Measurements from ENCODE around the gene BCOR.

Gene BCOR

GRCh38 chrX:40065296-40066046 lies 32.3 kb downstream of the BCOR start:
- no peak overlapping the region for H3K27ac ChIP-seq
- TF ChIP-seq CTCF (conservative IDR thresholded peaks at IDR 0.05), result no peak

GRCh38 chrX:40064055-40064597 lies 33.6 kb downstream of the BCOR start:
- TF ChIP-seq CTCF (conservative IDR thresholded peaks at IDR 0.05), result no peak
- H3K27ac ChIP-seq, result no peak overlapping the region

GRCh38 chrX:40063555-40063954 lies 34.2 kb downstream of the BCOR start:
- no peak for TF ChIP-seq CTCF (conservative IDR thresholded peaks at IDR 0.05)
- 0 out of 2 replicates have a peak overlapping the region, but pooled peaks have one; percentile 4 for H3K27ac ChIP-seq

GRCh38 chrX:40062525-40063155 lies 35.1 kb downstream of the BCOR start:
- no peak for TF ChIP-seq CTCF (conservative IDR thresholded peaks at IDR 0.05)

GRCh38 chrX:40061871-40062524 lies 35.8 kb downstream of the BCOR start:
- no peak for TF ChIP-seq CTCF (conservative IDR thresholded peaks at IDR 0.05)
- H3K27ac ChIP-seq, result no peak overlapping the region

More at GRCh38 chrX:40062525-40063155, 35.1 kb downstream of the BCOR start:
- H3K27ac ChIP-seq, result no peak overlapping the region

GRCh38 chrX:40061005-40061404 lies 36.8 kb downstream of the BCOR start:
- no peak for TF ChIP-seq CTCF (conservative IDR thresholded peaks at IDR 0.05)
- no peak overlapping the region for H3K27ac ChIP-seq

GRCh38 chrX:40060356-40060845 lies 37.4 kb downstream of the BCOR start:
- H3K27ac ChIP-seq, result no peak overlapping the region
- TF ChIP-seq CTCF (conservative IDR thresholded peaks at IDR 0.05), result no peak

Measured in VCaP (cell line).